ENCODE results near the gene TRIM7.

The TRIM7 gene

DNA sequence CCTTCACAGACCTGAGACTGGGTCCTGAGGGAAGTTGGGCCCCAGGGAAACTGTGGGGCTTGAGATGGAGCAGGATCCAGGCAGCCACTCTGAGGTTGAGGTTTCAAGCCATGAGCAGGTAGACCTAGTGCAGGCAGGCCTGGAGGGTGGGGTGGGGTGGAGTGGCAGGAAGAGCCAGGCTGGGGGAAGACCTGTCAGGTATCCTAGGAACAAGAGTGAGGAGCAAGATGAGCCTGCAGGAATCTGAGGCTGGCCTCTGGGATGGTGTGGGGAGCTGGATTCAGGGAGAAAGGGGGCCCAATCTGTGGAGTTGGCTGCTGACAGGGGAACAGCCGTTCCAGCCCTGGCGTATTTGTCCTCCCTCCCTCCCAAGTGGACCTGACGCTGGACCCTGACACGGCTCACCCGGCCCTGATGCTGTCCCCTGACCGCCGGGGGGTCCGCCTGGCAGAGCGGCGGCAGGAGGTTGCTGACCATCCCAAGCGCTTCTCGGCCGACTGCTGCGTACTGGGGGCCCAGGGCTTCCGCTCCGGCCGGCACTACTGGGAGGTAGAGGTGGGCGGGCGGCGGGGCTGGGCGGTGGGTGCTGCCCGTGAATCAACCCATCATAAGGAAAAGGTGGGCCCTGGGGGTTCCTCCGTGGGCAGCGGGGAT, 28.9 kb upstream of the TRIM7 start:
- TF ChIP-seq, protein P1, sequence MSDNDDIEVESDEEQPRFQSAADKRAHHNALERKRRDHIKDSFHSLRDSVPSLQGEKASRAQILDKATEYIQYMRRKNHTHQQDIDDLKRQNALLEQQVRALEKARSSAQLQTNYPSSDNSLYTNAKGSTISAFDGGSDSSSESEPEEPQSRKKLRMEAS (IDR thresholded peaks at IDR 0.05; ENCODE audit: low read depth, low read length) = no peak
- H3K4me3 ChIP-seq (ENCODE audit: low read depth, low read length) = no peak overlapping the region
- DNase-seq (ENCODE audit: low read depth) = peak; percentile 19

DNA sequence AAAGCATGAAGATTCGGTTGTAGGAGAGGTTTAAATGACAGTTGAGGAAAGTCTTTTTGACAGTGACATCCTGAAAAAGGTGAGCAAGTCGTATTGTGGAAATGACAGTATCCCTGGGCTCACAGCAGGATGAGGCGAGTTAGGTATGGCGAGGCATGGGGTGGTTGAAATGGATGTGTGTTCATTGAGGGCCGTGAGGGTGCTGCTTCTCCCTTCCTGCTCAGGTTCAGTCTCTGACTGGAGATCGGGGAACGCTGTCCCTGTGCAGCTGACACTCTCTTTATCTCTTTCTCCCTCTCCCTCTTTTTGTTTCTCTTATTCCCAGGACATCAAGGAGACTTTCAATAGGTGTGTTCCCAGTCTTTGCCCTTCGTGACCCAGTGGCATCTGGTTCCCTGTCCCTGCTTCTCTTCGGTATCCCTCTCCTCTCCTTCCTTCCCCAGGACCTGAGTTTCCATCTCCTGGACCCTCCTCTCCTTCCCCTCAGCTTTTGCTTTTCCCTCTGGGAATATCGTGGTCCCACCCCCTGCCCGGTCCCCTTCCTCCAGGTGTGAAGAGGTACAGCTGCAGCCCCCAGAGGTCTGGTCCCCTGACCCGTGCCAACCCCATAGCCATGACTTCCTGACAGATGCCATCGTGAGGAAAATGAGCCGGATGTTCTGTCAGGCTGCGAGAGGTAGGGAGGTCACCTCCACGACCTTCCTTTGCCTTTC, 28.2 kb upstream of the TRIM7 start:
- no peak overlapping the region for H3K4me3 ChIP-seq (ENCODE audit: low read depth, low read length)

DNA sequence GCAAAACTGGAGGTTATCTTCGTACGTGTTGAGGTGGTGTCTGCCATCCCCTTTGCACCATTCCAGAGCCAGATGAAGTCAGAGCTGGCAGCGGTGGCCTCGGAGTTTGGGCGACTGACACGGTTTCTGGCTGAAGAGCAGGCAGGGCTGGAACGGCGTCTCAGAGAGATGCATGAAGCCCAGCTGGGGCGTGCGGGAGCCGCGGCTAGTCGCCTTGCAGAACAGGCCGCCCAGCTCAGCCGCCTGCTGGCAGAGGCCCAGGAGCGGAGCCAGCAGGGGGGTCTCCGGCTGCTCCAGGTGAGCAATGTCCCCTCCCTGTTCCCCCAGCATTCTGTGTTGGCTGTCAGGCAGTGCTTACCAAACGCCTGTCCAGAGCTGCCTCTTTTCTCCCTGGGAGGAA, 27.6 kb upstream of the TRIM7 start:
- no peak for DNase-seq (ENCODE audit: low read depth)
- H3K4me3 ChIP-seq (ENCODE audit: low read depth, low read length) = no peak overlapping the region
- no peak for TF ChIP-seq MYC (IDR thresholded peaks at IDR 0.05; ENCODE audit: low read depth, low read length)
- TF ChIP-seq, protein P2, sequence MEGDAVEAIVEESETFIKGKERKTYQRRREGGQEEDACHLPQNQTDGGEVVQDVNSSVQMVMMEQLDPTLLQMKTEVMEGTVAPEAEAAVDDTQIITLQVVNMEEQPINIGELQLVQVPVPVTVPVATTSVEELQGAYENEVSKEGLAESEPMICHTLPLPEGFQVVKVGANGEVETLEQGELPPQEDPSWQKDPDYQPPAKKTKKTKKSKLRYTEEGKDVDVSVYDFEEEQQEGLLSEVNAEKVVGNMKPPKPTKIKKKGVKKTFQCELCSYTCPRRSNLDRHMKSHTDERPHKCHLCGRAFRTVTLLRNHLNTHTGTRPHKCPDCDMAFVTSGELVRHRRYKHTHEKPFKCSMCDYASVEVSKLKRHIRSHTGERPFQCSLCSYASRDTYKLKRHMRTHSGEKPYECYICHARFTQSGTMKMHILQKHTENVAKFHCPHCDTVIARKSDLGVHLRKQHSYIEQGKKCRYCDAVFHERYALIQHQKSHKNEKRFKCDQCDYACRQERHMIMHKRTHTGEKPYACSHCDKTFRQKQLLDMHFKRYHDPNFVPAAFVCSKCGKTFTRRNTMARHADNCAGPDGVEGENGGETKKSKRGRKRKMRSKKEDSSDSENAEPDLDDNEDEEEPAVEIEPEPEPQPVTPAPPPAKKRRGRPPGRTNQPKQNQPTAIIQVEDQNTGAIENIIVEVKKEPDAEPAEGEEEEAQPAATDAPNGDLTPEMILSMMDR (IDR thresholded peaks at IDR 0.05; ENCODE audit: low read depth, low read length) = no peak

More for the DNA sequence above, 28.2 kb upstream of the TRIM7 start:
- TF ChIP-seq POLR2A (IDR thresholded peaks at IDR 0.05; ENCODE audit: extremely low read depth, insufficient read length) = no peak
- TF ChIP-seq, protein P1 (IDR thresholded peaks at IDR 0.05; ENCODE audit: low read depth, low read length) = no peak
- TF ChIP-seq, protein P2 (IDR thresholded peaks at IDR 0.05; ENCODE audit: low read depth, low read length) = no peak
- TF ChIP-seq MYC (IDR thresholded peaks at IDR 0.05; ENCODE audit: low read depth, low read length) = no peak
- no peak for DNase-seq (ENCODE audit: low read depth)

DNA sequence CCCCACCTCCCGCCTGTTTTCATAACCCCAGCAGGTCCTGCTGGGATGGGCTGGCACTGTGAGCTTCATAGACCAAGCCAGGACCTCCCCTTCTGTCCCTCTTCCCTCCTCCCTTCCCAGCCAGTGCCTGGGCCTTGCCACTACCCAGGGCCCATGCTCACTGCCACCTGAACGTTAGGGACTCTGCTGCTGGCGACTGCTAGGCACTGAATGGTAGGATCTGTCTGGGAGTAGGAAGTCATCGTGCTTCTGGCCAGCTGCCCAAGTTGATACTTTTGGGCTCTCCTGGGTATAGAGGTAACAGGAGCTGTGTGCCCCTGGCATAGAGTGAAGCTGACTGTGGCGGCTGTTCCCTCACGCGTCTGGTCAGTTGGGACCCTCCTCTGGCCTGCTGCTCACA, 26.4 kb upstream of the TRIM7 start:
- TF ChIP-seq, protein P1 (IDR thresholded peaks at IDR 0.05; ENCODE audit: low read depth, low read length) = no peak
- no peak for TF ChIP-seq MYC (IDR thresholded peaks at IDR 0.05; ENCODE audit: low read depth, low read length)
- no peak for TF ChIP-seq POLR2A (IDR thresholded peaks at IDR 0.05; ENCODE audit: extremely low read depth, insufficient read length)
- TF ChIP-seq, protein P2 (IDR thresholded peaks at IDR 0.05; ENCODE audit: low read depth, low read length) = no peak
- H3K4me3 ChIP-seq (ENCODE audit: low read depth, low read length) = no peak overlapping the region
- DNase-seq (ENCODE audit: low read depth) = no peak

DNA sequence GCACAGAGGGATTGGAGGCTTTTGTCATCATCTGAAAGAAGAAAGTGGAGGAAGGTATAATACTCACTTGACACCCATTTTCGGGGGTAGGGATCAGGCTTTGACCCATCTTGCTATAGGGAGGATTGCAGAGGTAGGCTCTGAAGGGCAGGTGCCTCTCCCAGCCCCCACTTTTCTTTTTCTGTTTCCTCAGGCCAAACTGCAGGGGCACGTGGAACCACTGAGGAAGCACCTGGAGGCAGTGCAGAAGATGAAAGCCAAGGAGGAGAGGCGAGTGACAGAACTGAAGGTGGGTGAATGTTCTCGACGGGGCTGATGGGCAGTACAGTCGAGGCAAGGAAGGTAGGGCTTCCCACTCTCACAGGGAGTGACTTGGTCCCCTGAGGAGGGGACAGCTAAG, 25.6 kb upstream of the TRIM7 start:
- TF ChIP-seq, protein P1 (IDR thresholded peaks at IDR 0.05; ENCODE audit: low read depth, low read length) = no peak
- TF ChIP-seq POLR2A (IDR thresholded peaks at IDR 0.05; ENCODE audit: extremely low read depth, insufficient read length) (no peak), MYC (IDR thresholded peaks at IDR 0.05; ENCODE audit: low read depth, low read length) (no peak)
- TF ChIP-seq, protein P2 (IDR thresholded peaks at IDR 0.05; ENCODE audit: low read depth, low read length) = no peak
- DNase-seq (ENCODE audit: low read depth) = no peak
- H3K4me3 ChIP-seq (ENCODE audit: low read depth, low read length) = no peak overlapping the region

DNA sequence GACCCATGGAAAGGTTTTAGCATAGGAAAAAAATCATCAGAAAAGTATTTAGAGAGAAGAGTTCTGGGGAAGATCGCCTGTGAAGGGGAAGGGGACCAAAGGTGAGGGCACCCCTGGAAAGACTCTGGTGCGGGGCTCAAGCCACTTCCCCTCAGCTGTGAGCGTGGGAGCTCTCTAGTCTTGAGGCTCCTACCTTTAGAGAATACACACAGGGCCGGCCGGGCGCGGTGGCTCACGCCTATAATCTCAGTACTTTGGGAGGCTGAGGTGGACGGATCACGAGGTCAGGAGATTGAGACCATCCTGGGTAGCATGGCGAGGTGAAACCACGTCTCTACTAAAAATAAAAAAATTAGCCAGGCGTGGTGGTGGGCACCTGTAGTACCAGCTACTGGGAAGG, 25.0 kb upstream of the TRIM7 start:
- H3K4me3 ChIP-seq (ENCODE audit: low read depth, low read length) = no peak overlapping the region
- no peak for TF ChIP-seq POLR2A (IDR thresholded peaks at IDR 0.05; ENCODE audit: extremely low read depth, insufficient read length)
- no peak for TF ChIP-seq MYC (IDR thresholded peaks at IDR 0.05; ENCODE audit: low read depth, low read length)
- TF ChIP-seq, protein P1 (IDR thresholded peaks at IDR 0.05; ENCODE audit: low read depth, low read length) = no peak
- TF ChIP-seq, protein P2 (IDR thresholded peaks at IDR 0.05; ENCODE audit: low read depth, low read length) = no peak
- DNase-seq (ENCODE audit: low read depth) = no peak

All from NB4 (cell line).